ENCODE data around the gene SOWAHA.
"Not testable (repeated sequence)": the region's sequence is repeated elsewhere in the genome, so short reads cannot be mapped to it uniquely, and the experiment has no call there.

Gene SOWAHA

GRCh38 chr5:132778129-132778528, 35.0 kb upstream of the SOWAHA start:
- no peak for DNase-seq

DNA sequence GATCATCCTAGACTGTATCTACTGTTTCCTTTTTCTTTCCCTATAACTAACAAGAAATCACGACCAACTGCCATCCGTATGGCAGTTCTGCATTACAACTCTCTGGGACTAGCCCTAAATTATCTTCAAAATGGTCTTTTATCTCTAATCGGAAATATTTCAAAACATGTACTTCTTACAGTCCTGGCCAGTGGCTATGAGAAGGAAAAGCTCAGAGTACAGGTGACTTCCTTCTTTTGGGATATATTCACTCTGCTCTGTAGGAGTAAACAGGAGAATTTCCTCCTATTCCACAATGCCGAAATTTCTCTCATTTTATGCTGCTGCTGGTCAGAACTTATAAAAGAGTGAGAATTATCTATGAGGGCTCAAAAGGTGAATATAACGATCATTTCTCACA, 34.2 kb upstream of the SOWAHA start:
- DNase-seq, result no peak

- no peak for DNase-seq
These were observed 33.1 kb upstream of the SOWAHA start for GRCh38 chr5:132779961-132780360.

- no peak for DNase-seq
These were observed 32.5 kb upstream of the SOWAHA start for GRCh38 chr5:132780577-132780976.

- DNase-seq, result no peak
These were observed 32.1 kb upstream of the SOWAHA start for GRCh38 chr5:132781029-132781428.

DNA sequence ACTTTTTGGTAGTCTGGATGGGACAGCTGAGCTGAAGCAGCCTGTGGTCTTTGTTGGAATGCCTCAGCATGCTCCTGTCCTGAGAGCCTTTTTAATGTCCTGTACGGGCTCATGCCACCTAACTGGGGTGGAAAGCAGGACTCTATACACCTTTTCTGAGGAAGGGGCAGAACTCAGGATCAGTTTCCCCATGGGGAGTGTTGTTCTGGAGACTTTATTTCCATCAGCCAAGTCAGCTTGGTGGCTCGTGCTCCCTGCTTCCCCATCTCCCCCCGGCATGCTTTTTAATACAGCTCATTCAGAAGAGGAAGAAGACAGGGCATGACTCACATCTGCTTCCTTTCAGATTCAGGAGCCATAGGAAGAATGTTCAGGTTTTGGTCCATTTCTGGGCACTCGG, 31.0 kb upstream of the SOWAHA start:
- DNase-seq, result no peak

- DNase-seq, result no peak
These were observed 27.7 kb upstream of the SOWAHA start for GRCh38 chr5:132785365-132785764.

- DNase-seq, result no peak
These were observed 27.2 kb upstream of the SOWAHA start for GRCh38 chr5:132785864-132786263.

- no peak for DNase-seq
These were observed 26.0 kb upstream of the SOWAHA start for GRCh38 chr5:132787076-132787475.

DNA sequence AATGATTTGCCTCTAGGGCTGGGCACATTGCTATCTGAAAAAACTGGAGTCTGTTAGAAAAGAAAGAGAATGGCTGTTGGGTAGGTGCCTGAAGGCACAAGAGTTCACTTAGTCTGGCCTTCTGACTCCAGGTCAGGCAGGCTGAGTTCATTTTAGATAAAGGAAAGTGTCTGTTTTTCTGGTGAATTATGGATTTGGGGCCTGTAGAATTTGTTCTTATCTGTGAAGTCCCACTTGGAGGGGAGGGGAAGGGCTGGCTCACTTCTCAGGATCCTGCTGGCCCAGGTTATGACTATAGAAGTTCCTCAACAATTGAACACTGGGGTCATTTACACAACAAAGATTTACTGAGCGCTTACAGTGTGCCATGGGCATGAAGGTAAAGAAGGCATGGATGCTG, 24.6 kb upstream of the SOWAHA start:
- DNase-seq, result no peak

DNA sequence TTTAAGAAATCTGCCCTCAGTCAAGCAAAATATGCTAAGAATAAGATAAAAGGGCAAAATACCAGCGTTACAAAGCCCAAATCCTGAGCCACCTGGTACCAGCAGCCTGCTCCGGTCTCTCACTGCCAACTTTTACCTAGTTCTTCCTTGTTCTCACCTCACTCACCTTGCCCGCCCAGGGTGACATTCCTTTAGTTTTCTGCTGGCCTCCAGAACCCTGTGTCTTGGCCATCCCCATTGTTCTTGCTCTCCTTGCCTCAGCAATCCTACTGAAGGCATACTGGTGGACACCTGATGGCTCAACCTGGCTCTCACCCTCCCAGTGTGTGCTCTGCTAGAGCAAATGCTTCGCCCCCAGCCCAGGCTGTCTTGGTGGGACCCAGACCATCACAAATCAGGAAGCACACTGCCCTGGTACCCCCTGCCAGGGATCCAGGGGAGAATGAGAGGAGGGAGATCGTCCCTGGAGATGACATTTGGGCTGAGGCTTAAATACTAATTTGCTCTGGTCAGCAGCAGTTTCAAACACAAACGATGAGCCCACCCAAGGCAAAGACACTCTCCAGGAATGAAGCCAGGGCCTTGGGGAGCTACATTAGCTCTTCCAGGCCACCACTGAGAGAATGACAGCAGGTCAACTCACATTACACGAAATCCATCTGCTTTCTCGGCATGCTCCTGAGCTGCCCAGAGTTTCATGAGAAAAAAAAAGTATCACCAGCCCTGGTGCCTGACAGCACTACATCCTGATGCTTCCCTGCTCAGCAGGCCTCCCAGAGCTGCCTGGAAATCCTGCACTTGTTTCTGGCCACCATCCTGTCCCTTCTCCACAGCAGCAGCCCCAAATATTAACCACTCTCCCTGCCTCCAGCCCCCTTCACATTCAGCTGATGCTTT, 23.9 kb upstream of the SOWAHA start:
- DNase-seq, result no peak

GRCh38 chr5:132790201-132790865, 22.8 kb upstream of the SOWAHA start:
- DNase-seq, result no peak

GRCh38 chr5:132791026-132791425, 22.1 kb upstream of the SOWAHA start:
- DNase-seq, result no peak

GRCh38 chr5:132797651-132798050, 15.5 kb upstream of the SOWAHA start:
- no peak for DNase-seq

DNA sequence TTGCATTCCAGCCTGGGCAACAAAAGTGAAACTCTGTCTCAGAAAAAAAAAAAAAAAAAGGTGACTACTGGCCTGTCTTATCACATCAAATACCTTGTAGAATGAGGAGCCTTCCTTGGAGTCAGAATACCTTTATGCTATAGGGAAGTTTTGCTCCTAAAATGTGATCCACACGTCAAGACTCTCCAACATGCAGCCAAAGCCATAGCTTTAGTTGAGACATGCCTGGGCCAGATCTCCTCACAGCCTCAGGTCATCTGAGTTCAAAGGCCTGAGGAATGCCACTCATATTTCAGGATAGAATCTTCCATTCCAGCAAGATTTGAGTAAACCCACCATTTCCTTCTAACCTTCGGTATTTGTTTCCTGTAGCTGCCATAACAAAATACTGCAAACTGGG, 13.7 kb upstream of the SOWAHA start:
- no peak for DNase-seq

DNA sequence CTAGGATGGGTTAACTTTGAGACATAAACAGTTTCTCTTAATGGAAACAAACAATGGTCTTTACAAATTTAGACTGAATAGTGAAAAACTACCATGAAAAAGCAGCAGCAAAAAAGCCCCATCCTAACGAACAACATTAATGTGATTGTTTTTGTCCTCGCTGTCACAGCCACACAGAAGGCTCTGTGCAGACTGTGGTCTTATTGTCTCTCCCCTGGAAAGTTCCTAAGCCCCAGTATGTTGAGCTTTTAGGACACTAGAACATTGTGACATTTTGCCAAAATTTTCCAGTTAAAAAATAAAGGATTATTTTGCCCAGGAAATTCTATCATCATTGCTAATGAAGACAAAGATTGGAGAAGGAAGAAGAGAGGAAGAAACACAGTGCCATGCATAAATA, 12.6 kb upstream of the SOWAHA start:
- DNase-seq, result no peak

GRCh38 chr5:132802044-132802684, 10.9 kb upstream of the SOWAHA start:
- DNase-seq, result no peak

DNA sequence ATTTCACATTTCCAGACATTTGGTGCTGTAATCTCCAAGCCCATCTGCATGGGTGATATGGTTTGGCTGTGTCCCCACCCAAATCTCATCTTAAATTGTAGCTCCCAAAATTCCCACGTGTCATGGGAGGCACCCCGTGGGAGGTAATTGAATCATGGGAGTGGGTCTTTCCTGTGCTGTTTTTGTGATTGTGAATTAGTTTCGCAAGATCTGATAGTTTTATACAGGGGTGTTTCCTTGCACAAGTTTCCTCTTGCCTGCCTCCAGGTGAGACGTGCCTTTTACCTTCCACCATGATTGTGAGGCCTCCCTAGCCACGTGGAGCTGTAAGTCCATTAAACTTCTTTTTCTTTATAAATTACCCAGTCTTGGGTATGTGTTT, 10.4 kb upstream of the SOWAHA start:
- DNase-seq, result not testable (repeated sequence)

GRCh38 chr5:132804219-132804618, 8.9 kb upstream of the SOWAHA start:
- DNase-seq, result not testable (repeated sequence)

DNA sequence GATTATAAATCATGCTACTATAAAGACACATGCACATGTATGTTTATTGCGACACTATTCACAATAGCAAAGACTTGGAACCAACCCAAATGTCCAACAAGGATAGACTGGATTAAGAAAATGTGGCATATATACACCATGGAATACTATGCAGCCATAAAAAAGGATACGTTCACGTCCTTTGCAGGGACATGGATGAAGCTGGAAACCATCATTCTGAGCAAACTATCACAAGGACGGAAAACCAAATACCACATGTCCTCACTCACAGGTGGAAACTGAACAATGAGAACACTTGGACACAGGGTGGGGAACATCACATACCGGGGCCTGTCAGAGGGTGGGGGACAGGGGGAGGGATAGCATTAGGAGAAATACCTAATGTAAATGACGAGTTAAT, 7.2 kb upstream of the SOWAHA start:
- not testable (repeated sequence) for DNase-seq

GRCh38 chr5:132806804-132807162, 6.3 kb upstream of the SOWAHA start:
- not testable (repeated sequence) for DNase-seq

- DNase-seq, result no peak
These were observed 5.8 kb upstream of the SOWAHA start for GRCh38 chr5:132807163-132807838.

GRCh38 chr5:132808448-132808847, 4.7 kb upstream of the SOWAHA start:
- DNase-seq, result no peak

Data from left hindlimb (tissue), 1 donor.